Suppressor macrophage (primary cell): ENCODE results near the gene TAF3.

Source experiments
- DNase-seq, 4 experiments: peaks; one replicate each; pipeline ENCODE4 v3.0.0-alpha.2; 2020 to 2022

TAF3 gene

DNA sequence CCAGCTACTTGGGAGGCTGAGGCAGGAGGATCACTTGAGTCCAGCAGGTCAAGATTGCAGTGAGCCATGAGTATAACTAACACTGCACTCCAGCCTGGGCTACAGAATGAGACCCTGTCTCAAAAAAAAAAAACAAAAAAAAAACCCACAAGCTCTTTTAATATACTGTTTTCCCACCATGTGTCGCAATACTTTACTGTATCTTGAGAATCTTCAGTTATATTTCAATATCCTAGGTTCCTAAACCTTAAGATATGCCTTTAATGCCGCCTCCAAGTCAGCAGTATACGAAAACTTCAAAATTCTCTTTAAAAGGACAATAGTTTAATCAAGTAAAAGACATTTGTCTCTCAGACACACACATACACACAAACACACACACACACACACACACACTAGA is 62.8 kb downstream of the TAF3 start:
- no peak for DNase-seq

DNA sequence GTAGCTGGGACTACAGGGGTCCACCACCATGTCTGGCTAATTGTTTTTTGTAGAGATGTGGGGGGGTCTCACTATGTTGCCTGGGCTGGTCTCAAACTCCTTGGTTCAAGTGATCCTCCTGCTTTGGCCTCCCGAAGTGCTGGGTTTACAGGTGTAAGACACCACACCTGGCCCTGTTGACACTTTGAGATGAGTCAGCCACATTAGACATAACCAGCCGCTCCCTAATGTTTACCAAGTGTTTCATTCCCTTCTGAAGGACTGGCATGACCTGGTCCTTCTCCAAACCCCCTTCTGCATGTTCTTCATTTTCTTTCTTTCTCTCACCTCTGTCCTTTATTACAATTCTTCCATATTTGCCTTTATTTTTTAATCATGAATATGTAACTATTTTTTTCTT is 67.8 kb downstream of the TAF3 start:
- DNase-seq = no peak

DNA sequence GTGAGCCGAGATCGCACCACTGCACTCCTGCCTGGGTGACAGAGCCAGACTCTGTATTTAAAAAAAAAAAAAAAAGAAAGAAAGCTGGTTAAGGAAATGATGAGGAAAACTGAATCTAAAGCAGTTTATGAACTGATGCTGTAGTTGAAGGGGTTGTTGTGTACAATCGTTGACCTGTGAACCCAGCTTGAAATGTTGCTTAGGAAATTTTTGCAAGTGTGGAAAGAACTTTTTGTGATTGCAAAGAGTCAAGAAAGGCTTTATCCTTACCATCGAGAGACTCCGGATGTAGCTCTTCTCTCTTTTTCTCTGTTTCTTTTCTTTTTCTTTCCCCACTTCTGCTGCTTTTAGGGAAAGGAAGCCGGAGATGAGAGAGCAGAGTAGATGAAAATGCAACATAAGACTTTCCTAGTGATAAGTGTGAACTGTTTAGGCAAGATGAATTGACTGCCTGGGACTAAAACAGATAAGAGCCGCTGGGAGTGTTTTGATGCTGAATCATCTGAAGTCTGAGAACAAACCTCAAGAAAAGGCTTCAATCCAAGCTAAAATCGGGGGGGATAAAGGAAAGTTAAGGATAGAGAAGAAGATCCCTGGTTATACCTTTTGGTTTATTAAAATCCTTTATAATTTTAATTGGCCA is 69.0 kb downstream of the TAF3 start:
- no peak for DNase-seq

DNA sequence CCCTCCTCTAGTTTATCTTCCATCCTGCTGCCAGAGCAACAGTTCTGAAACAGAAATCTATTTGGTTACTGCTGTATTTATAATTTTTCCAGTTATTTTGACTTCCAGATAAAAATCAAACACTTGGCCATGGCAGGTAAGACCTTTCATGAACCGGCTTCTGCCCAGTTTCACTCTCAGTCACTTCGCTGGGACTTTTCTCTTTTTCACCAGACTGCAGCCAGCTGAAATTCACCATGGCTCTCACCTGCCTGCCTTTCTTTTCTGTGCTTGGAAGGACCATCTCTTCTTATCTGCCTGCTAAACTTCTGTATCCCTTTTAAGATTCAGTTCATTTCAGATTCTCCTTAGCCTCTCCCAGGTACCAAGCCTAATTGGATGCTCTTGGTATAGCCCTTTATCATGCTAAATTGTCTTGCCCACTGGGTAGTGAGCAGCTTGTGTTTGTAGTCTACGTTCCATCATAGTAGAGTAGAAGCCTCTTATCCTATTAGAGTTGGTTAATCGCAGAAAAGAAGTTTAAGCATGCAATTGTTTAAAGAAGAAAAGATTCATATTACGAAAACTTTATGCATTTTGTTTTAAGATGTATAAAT is 71.7 kb downstream of the TAF3 start:
- no peak for DNase-seq

DNA sequence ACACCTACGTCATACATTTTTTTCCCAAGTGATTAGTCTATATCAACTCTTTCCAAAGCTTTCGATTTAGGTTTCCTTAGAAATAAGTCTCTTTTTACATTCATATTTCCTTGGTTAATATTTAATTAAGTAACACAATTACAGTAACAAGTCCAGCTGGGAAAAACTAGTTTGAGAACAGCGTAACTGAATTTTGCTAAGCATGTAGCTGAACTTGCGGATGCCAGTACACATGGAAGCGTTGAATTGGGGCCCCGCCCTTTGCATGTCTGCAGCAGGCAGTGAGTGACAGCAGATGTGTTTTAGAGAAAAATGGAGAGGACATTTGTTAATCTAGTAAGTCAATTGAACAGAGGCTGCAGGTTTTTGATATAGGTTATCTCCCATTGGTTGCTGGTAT is 72.5 kb downstream of the TAF3 start:
- DNase-seq = no peak

DNA sequence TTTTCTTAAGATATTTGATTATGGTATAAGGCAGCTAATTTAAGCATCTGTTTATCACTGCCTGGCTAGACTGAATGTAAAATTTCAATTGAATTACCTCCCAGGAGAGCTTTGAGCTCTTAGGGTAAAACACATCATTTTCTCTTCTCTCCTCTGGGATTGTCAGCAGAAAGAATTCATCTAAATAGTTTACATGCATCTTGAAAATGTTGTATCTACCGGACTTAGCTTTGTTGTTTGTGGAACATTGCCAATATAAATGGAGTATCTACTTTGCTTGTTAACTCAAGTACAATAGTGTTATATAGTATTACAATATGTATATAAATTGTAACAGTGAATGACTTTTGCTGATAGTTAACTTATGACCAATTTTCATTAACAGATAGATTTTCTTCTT is 73.3 kb downstream of the TAF3 start:
- no peak for DNase-seq

DNA sequence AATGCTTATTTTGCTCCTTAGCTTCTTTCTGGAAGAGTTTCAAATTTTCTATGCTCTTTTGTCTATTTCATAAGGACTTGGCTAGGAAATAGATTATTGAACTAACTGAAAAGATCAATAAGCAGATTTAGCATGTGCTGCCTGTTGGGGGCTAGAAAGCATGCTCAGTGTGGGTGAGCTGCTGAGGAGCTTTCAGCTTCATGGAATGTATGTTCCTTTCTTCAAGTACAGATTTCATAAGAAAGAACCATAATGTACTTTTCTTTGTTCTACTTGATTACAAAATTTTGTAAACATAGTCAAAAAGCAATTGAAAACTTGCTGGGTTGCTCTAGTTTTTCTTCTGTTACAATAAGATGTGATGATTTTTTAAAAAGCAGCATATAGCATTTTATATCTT is 73.8 kb downstream of the TAF3 start:
- DNase-seq = no peak

DNA sequence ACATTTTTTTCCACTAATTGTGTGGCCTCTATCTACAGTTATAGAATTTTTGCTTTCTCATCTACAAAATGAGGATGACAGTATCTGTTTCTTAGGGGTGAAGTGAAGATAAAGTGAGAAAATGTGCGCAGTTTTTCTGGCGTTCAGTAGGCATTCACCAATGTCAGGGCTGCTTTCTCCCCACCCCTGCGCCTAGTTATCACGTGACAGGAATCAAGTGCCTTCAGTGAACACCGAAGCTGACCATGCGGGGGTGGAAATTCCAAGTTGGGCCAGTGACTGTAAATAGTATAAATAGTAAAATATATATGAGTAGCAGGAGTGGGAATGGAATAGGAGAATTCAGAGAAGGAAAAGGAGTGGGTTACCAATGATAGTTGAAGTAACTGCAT is 77.4 kb downstream of the TAF3 start:
- no peak for DNase-seq

DNA sequence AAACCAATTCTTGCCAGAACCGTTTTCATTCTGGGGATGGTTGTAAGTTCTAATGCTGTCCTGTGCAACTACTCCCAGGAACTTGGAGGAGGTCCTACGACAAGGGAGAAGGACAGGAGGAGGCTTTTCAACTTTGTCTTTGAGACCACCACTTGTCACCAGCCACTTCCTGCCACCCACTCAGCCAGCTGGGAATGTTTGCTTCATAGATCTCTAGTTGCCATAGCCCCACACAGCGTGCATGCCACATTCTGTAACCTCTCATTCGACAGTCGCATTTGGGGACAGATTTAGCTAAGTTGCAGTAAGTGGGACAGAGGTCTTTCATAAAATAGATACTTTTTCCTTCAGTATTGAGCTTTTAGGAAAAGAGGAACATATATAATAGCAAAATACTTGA is 78.0 kb downstream of the TAF3 start:
- DNase-seq = no peak

DNA sequence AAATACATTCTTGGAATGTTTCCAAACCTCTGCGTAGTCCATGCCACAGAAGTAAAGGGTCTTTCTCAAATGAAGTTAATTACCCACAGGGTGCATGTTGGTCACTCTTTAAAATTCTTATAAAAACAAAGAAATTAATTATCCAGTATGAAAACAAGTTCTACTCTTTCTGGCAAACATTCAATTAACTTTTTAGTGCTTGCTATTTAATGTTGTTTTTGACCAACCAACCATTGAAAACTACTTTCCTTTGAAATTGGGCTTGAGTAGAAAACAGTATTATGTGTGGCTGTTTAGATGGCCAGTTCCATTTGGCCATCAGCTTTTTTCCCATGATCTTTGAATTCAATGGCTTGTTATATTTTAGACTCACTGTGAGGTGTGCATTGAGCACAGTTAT is 83.0 kb downstream of the TAF3 start:
- DNase-seq = no peak

DNA sequence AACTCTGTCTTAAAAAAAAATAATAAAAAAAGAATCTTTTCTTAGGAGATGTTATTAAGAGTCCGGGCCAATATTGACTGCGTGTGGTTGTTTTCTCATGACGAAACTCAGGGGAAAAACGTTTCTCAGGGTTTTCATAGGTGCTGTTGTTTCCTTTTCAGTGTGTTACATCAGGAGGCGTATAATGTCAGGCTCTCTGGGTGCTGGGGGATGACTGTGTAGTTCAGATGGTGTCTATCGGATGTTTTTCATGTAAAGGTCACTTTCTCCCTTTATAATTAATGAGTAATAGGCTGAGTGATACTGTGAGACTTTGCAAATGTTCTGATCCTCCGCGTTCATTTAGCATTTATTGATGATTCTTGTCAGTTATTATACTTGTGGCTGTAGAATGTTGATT is 84.1 kb downstream of the TAF3 start:
- no peak for DNase-seq

DNA sequence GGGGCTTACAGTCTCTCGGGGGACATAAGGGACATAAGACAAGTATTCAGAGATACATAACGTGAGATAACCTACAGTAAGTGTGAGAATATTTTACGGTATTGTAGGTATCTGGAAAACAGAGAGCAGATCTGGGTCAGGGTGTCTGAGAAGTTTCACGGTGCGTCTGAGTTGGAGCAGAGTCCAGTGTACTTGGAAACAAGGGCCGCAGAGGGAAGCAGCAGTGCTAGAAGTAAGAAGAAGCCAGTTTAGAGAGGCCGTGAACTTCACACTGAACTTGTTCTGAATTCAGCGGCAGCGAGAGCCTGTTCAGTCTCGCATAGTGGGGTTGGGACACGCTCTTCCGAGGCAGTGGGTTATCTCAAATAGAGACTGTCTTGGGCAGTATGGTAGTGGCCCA is 85.5 kb downstream of the TAF3 start:
- no peak for DNase-seq

DNA sequence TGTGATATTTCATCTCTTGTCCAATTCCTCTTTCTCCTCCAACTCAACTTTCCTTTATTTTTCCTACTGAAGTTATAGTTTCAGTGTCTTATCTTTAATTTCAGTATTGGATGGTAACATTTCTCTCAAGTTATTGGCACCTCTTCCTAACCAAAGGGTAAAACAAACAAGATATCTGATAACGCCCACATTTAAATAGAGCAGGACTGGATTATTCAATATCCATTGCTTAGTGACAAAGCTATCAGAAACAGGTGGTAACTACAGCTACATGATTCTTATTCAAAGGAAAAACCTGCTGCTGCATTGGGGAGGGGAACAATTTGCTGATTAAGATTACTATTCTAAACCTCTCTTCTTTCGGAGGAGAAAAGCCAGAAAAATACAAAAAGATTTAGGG is 87.8 kb downstream of the TAF3 start:
- DNase-seq = no peak

DNA sequence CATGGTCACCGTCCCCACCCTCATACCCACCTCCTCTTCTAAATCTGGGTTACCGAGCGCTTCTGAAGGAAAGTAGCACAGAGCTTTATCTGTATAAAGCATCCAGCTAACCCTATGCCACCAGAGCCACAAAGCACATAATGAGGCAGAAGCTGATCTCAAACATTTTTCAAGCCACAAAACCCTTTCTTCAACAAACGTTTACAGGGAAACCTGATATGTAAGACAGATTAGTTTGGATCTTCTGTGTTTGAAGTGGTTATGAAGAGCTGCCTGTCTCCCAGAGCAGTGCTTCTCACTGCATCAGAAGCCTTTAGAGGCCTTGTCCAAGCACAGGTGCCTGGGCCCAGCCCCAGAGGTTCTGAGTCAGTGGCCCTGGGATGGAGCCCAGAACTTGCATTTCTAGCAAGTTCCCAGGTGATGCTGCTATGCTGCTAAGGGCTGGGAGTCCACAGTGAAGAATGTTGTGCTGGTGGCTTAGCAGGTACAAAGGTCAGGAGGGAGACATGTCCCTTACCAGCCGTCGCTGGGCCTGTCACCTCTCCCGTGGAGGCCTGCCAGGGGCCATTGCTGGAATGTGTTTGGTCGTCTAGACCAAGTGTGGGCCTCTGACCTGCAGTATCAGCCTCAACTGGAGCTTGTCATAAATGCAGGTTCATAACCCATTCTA is 90.4 kb downstream of the TAF3 start:
- DNase-seq = no peak

DNA sequence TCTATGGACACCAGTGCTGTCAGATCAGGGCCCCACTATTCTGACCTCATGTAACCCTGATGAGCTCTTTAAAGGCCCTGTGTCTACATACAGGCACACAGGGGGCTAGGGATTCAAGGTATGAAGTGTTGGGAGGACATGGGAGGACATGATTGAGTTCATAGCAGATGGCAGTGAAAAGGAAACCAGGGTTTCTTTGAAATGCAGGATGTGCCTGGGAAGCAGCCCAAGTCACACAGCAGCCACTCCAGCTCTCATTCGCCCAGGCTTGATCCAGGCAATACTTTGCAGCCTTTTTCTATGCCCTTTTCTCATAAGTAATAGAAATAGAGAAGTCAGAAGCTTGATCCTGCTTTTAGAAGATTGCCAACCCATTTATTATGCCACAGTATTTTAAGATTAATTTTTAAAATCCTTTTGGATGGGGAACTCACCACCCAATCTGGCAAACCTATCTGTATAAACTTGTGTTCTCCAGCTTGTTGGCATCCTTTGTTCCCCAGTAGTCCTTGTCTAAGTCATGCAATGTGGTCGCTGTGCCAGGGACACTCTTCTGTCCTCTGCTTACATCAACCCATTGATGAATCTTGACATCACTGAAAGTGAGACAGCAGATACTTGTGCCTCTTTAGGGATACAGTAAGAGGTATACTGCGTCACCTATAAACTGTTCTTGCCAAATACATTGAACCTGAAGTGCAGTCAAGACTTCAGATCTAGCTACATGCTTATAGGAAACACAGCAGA is 95.0 kb downstream of the TAF3 start:
- no peak for DNase-seq

DNA sequence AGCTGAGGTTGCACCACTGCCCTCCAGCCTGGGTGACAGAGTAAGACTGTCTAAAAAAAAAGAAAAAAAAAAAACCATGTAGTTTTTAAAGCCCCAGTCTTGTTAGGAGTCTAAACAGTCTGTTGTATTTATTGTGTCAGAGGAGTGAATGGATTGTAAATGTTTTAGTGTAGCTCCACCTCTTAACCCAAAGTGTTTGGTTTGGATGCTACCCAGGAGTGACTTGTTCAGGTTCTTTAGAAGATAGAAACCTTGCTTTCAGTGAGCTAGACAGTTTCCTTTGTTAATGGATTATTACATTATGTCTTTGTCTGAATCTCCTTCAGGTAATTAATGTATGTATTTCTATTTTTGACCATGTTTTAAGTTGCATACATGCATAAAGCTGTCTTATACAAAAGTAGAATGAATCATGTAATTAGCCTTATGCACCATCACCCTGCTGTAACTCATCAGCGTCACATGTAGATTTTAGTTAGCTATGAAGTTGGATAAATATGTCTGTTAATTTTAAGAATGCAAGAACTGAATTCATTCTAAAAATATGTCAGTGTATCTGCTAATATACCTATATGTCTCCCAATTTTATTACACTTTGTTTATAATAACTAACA is 97.7 kb downstream of the TAF3 start:
- no peak for DNase-seq

DNA sequence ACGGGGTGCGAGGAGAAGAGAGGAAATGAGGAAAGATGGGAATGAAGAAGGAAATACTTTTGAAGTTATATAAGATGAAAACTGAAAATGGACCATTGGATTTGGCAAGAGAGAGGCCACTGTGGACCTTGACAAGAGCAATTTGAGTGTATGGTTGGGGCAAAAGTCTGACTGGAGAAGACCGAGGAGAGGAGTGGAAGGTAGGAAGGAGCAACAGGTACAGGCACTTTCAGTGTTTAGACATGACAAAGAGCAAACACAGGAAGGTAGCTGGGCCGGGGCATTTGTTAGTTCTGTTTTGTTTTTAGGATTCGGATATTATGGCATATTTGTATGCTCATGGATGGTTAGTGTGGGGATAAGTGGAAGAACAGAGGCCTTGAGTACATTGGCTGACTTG is 99.4 kb downstream of the TAF3 start:
- DNase-seq = no peak

DNA sequence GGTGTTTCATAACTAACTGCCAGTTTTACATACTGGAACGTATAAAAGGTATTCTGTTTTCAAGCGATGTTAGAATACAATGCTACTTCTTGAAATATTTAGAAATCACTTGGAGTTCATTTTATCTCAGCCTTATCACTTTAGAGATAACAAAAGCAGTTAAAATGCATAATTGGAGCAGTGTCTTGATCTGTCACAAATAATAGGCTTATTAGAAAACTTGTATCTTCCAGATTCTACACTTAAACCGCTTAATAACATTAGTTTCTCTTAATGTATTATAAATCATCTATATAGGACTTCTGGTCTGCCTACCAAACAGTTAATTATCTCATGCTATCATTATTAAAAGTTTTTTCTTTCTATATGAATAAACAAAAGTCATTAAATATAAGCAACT is 104.4 kb downstream of the TAF3 start:
- no peak for DNase-seq

DNA sequence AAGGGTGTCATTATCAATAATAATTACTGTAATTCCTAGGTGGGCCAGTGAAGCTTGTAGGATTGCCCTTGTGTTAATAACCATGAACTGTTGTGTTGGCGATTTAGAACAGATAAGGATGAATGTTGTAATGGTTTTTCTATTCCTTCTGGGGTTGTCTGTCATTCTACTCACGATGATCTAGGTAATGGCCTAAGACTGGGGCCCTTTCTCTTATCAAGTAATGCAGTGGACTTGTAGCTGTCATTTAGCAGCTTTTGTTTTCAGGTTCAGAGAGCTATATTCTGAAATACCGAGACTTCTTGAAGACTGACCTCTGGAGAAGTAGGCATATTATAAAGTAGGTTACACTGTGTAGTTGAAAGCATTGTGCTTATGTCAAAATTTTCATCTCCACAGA is 110.2 kb downstream of the TAF3 start:
- no peak for DNase-seq

DNA sequence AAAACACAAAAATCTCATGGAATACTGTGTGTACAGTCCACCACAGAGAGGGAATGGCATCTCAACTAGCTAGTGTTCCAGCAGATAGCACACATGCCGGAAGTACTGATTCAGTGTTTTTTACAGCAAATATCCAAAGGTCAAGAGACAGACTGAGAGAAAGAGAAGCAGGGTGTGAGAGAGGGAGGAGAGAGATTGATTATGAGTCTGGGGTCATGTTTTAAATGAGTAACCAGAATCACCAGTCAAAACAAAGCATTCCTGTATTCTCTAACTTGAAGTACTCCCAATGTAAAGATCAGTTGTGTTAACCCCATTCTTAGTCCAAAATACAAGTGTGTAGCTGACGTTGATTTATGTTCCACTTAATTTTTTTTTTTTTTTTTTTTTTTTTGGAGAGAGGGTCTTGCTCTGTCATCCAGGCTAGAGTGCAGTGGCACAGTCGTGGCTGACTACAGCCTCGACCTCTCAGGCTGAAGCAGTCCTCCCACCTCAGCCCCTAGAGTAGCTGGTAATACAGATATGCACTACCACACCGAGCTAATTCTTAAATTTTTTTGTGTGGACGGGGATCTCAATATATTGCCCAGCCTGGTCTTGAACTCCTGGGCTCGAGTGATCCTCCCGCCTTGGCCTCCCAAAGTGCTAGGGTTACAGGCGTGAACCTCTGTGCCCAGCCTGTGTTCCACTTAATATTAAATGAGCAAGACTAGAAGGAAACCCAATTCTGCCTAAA is 114.2 kb downstream of the TAF3 start:
- no peak for DNase-seq

DNA sequence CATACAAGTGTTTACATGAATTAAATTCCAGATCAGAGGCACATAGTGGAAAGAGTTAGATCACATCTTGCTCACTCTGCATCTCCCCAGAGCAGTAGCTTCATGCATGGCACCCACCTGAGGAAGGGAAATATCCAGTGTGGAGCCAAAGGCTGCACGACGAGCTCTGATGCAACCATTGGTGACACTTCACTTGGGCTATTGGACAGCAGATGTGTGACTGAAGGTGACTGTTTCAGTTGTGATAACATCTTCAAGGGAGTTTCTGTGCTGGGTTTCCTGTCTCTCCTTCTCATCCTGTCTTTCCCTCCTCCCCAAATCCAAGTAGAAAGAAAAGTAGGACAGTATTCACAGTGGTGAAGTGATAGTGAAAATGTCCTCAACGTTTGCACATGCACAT is 115.0 kb downstream of the TAF3 start:
- no peak for DNase-seq

DNA sequence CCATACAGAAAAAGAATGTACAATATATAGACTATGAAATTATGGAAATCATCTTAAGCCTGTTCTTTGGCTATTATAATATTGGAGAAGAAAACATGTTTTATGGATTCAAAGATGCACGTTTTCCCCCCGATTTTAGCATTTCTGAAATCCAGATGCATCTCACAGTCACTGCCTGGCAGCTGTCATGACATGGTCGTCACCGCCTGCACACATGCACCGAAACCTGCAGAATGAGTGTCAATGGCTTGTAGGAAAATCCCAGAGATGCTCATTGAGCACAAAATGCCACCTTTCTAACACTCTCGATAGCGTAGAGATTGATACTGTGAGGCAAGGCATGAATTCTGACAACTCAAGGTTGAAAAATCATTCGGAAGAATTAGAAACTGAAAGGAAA is 115.5 kb downstream of the TAF3 start:
- DNase-seq = no peak
